Testis (tissue), 2 donors: Measurements from ENCODE around the gene CACNG6.

Experiments
- CTCF ChIP-seq, 3 experiments: fragments of 450-650 bp in 2 of 3; fragments of 200-600 bp in 1 of 3; sonication (generic) in 1 of 3; IDR thresholded peaks; one replicate each; pipeline ENCODE4 v1.5.1; 2016 to 2019; ENCODE audit warnings: antibody characterized with exemption in 3 of 3, mild to moderate bottlenecking in 2 of 3, moderate library complexity in 1 of 3
- POLR2A ChIP-seq: fragments of 450-650 bp; IDR thresholded peaks from one replicate; pipeline ENCODE4 v1.6.1; 2017; ENCODE audit warnings: antibody characterized with exemption, mild to moderate bottlenecking, moderate library complexity

- TF ChIP-seq CTCF (IDR thresholded peaks at IDR 0.05) (no peak), POLR2A (no peak)
Observed at GRCh38 chr19:53998223-53998622, 6.8 kb downstream of the CACNG6 start.
